Measurements from ENCODE around the gene PLA2G3.

DNA sequence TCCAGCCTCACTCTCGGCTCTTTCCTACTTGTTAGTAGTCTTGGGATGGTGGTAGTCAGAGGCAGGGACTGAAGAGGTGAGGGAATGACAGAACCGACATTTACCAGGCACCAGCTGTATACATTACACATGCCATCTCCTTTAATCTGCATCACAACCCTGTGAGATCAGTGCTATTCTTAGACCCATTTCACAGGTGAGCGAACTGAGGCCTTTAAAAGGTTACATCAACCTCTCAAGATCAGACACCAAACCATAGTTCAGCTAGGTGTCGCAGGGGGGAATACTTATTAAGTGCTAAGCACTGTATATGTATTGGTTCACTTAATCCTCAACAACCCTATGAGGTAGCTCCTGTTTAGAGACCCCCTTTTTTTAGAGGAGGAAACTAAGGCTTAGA lies 5.6 kb downstream of the PLA2G3 start:
- TF ChIP-seq JUND (CRISPR knock-in tag; IDR thresholded peaks at IDR 0.05) (no peak), MZF1 (CRISPR knock-in tag; IDR thresholded peaks at IDR 0.05; ENCODE audit: borderline replicate concordance) (no peak), CHD4 (IDR thresholded peaks at IDR 0.05; ENCODE audit: borderline replicate concordance, low read length) (no peak), ATF1 (CRISPR knock-in tag; IDR thresholded peaks at IDR 0.05) (no peak), ARID2 (CRISPR knock-in tag; IDR thresholded peaks at IDR 0.05; ENCODE audit: borderline replicate concordance) (no peak)
- TF ChIP-seq, protein P1, sequence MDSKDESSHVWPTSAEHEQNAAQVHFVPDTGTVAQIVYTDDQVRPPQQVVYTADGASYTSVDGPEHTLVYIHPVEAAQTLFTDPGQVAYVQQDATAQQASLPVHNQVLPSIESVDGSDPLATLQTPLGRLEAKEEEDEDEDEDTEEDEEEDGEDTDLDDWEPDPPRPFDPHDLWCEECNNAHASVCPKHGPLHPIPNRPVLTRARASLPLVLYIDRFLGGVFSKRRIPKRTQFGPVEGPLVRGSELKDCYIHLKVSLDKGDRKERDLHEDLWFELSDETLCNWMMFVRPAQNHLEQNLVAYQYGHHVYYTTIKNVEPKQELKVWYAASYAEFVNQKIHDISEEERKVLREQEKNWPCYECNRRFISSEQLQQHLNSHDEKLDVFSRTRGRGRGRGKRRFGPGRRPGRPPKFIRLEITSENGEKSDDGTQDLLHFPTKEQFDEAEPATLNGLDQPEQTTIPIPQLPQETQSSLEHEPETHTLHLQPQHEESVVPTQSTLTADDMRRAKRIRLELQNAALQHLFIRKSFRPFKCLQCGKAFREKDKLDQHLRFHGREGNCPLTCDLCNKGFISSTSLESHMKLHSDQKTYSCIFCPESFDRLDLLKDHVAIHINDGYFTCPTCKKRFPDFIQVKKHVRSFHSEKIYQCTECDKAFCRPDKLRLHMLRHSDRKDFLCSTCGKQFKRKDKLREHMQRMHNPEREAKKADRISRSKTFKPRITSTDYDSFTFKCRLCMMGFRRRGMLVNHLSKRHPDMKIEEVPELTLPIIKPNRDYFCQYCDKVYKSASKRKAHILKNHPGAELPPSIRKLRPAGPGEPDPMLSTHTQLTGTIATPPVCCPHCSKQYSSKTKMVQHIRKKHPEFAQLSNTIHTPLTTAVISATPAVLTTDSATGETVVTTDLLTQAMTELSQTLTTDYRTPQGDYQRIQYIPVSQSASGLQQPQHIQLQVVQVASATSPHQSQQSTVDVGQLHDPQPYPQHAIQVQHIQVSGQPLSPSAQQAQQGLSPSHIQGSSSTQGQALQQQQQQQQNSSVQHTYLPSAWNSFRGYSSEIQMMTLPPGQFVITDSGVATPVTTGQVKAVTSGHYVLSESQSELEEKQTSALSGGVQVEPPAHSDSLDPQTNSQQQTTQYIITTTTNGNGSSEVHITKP (CRISPR knock-in tag; IDR thresholded peaks at IDR 0.05; ENCODE audit: low read depth) = no peak
